CD4-positive, alpha-beta T cell treated with Interferon alpha-2 for 1 hour (primary cell): ENCODE data around the gene DMAC1.

Experiments
- DNase-seq, 2 donors: peaks; one replicate each; pipeline ENCODE4 v3.0.0-alpha.2; 2020 to 2022

The DMAC1 gene

GRCh38 chr9:7799234-7799943 is at the start of gene DMAC1:
Gene DMAC1, minus strand, starts transcription at chr9:7799778. Its CDS starts 44 bp downstream, at chr9:7799734.
- DNase-seq = peak; percentile 73 to 83

GRCh38 chr9:7849362-7849761 is 49.8 kb upstream of the DMAC1 start:
- no peak for DNase-seq

GRCh38 chr9:7848498-7848897 is 48.9 kb upstream of the DMAC1 start:
- no peak for DNase-seq

- peak; percentile 2 to 53 for DNase-seq
Observed at GRCh38 chr9:7844242-7844641, 44.7 kb upstream of the DMAC1 start.

GRCh38 chr9:7841831-7842230 is 42.3 kb upstream of the DMAC1 start:
- no peak for DNase-seq

GRCh38 chr9:7834531-7834930 is 35.0 kb upstream of the DMAC1 start:
- no peak for DNase-seq

GRCh38 chr9:7828334-7828733 is 28.8 kb upstream of the DMAC1 start:
- DNase-seq = no peak

GRCh38 chr9:7827792-7828191 is 28.2 kb upstream of the DMAC1 start:
- no peak for DNase-seq

GRCh38 chr9:7827056-7827455 is 27.5 kb upstream of the DMAC1 start:
- no peak for DNase-seq

- DNase-seq = no peak
Observed at GRCh38 chr9:7823651-7824050, 24.1 kb upstream of the DMAC1 start.

- DNase-seq = no peak
Observed at GRCh38 chr9:7819984-7820383, 20.4 kb upstream of the DMAC1 start.

GRCh38 chr9:7816021-7816420 is 16.4 kb upstream of the DMAC1 start:
- no peak for DNase-seq

- no peak for DNase-seq
Observed at GRCh38 chr9:7813030-7813429, 13.5 kb upstream of the DMAC1 start.

GRCh38 chr9:7811677-7812076 is 12.1 kb upstream of the DMAC1 start:
- no peak for DNase-seq

GRCh38 chr9:7802666-7803065 is 3.1 kb upstream of the DMAC1 start:
- DNase-seq = no peak

GRCh38 chr9:7799944-7800285 is 337 bp upstream of the DMAC1 start:
- no peak for DNase-seq

GRCh38 chr9:7794196-7794595 is 5.4 kb downstream of the DMAC1 start:
- DNase-seq = no peak

- no peak for DNase-seq
Observed at GRCh38 chr9:7791394-7791793, 8.2 kb downstream of the DMAC1 start.

GRCh38 chr9:7790819-7791182 is 8.8 kb downstream of the DMAC1 start:
- no peak for DNase-seq

GRCh38 chr9:7790022-7790818 is 9.4 kb downstream of the DMAC1 start:
- DNase-seq = no peak

GRCh38 chr9:7788772-7789171 is 10.8 kb downstream of the DMAC1 start:
- DNase-seq = no peak

- no peak for DNase-seq
Observed at GRCh38 chr9:7785813-7786212, 13.8 kb downstream of the DMAC1 start.

GRCh38 chr9:7784472-7784871 is 15.1 kb downstream of the DMAC1 start:
- peak in 1 of 2 donors; percentile 36 for DNase-seq

GRCh38 chr9:7783635-7784063 is 15.9 kb downstream of the DMAC1 start:
- DNase-seq = no peak
